K562 (cell line): ENCODE data around the gene LRRC71. TPM values are rescaled to one million over a fixed set of nuclear protein-coding genes. Genes with fewer than 3 reads are reported as not detected.
"Not testable (repeated sequence)": the region's sequence is repeated elsewhere in the genome, so short reads cannot be mapped to it uniquely, and the experiment has no call there.

Experiments
- ATAC-seq: fragments of 200-7000 bp; cut with Tn5 transposase; 3 replicates; pipeline ENCODE4 v1.9.1; 2020; ENCODE audit warnings: moderate library complexity
- BruUV-seq: library from RNA; stranded (reverse); fragments of 400-500 nt; replicated peaks from 2 replicates; lab custom pipeline; 2021; lab: Mats Ljungman, UMichigan
- CTCF ChIA-PET: fragments of 300-600 bp; formaldehyde crosslinking; extraction: SDS; loops from one replicate; lab custom pipeline; 2021; ENCODE audit warnings: low intra/inter-chr PET ratio; lab: Yijun Ruan, JAX
- POLR2A ChIA-PET: fragments of 300-600, 350-650 bp; sonication (Branson Sonifier 250); formaldehyde crosslinking; extraction: SDS; loops from one replicate; lab custom pipeline; 2021; ENCODE audit warnings: antibody characterized with exemption, inconsistent platforms; lab: Yijun Ruan, JAX
- DNase-seq, 4 experiments: peaks; one replicate each; pipeline versions ENCODE4 v3.0.0 to v3.0.0-alpha.2; 2011 to 2018; ENCODE audit warnings: low spot score in 3 of 4, mixed read lengths in 3 of 4; ENCODE audit errors: extremely low read depth in 1 of 4
- FAIRE-seq: peaks from 2 replicates; lab custom pipeline; 2011; peaks lifted over from hg19 to GRCh38; lab: Jason Lieb, UNC
- H2AFZ ChIP-seq: 2 replicates; pipeline ENCODE4 v1.6.0; 2011; ENCODE audit warnings: low read depth, low read length, control low read depth, inconsistent platforms
- H3K27ac ChIP-seq: fragments of 200-600 bp; 3 replicates; pipeline ENCODE4 v1.8.0; 2011; ENCODE audit warnings: low read depth, mild to moderate bottlenecking, control low read depth, inconsistent platforms, low read length, moderate library complexity, mixed read lengths; ENCODE audit errors: extremely low read depth
- H3K27me3 ChIP-seq, 2 experiments: fragments of 300-600 bp in 1 of 2; 2 replicates in 1 of 2; 3 replicates in 1 of 2; pipeline versions ENCODE4 v1.6.0 to v1.8.0; 2011; ENCODE audit warnings: inconsistent platforms in 2 of 2, low read length in 2 of 2, mild to moderate bottlenecking in 1 of 2, mixed read lengths in 1 of 2, moderate library complexity in 1 of 2; ENCODE audit not compliant: control insufficient read depth in 2 of 2, insufficient read depth in 2 of 2
- H3K36me3 ChIP-seq: fragments of 300-600 bp; 3 replicates; pipeline ENCODE4 v1.8.0; 2011; ENCODE audit warnings: mild to moderate bottlenecking, low read length, inconsistent platforms; ENCODE audit not compliant: control insufficient read depth, insufficient read depth
- H3K4me1 ChIP-seq, 2 experiments: fragments of 200-600 bp in 1 of 2; replicated peaks in 1 of 2; 2 replicates in 1 of 2; 3 replicates in 1 of 2; pipeline versions ENCODE4 v1.5.1 to v1.8.0; 2011; ENCODE audit warnings: inconsistent platforms in 2 of 2, low read length in 2 of 2, mild to moderate bottlenecking in 1 of 2, mixed read lengths in 1 of 2, moderate library complexity in 1 of 2; ENCODE audit not compliant: control insufficient read depth in 2 of 2, insufficient read depth in 2 of 2
- H3K4me2 ChIP-seq: 2 replicates; pipeline ENCODE4 v1.6.1; 2011; ENCODE audit warnings: low read length, control low read depth, inconsistent platforms, mixed read lengths; ENCODE audit not compliant: insufficient read depth
- H3K4me3 ChIP-seq: fragments of 200-600 bp; sonication (generic), shearing (Covaris generic); 2 replicates; pipeline ENCODE4 v1.5.1; 2016; ENCODE audit warnings: control low read depth, inconsistent platforms
- H3K79me2 ChIP-seq: fragments of 200-600 bp; 3 replicates; pipeline ENCODE4 v1.8.0; 2011; ENCODE audit warnings: low read length, inconsistent platforms; ENCODE audit not compliant: control insufficient read depth, insufficient read depth
- H3K9ac ChIP-seq, 2 experiments: 2 replicates each; pipeline versions ENCODE4 v1.6.0 to v1.6.1; 2011; ENCODE audit warnings: low read depth in 2 of 2, low read length in 2 of 2, control low read depth in 1 of 2, inconsistent platforms in 1 of 2, mild to moderate bottlenecking in 1 of 2, mixed read lengths in 1 of 2; ENCODE audit not compliant: insufficient read depth in 1 of 2
- H3K9me1 ChIP-seq: one replicate; pipeline ENCODE4 v1.6.0; 2011; ENCODE audit warnings: inconsistent platforms, mild to moderate bottlenecking, low read length, moderate library complexity; ENCODE audit not compliant: control insufficient read depth, insufficient read depth
- H3K9me3 ChIP-seq: replicated peaks from 2 replicates; pipeline ENCODE4 v1.5.1; 2011; ENCODE audit warnings: low read depth, low read length, inconsistent platforms; ENCODE audit not compliant: control insufficient read depth, insufficient read depth
- H4K20me1 ChIP-seq: replicated peaks from 2 replicates; pipeline ENCODE4 v1.6.1; 2011; ENCODE audit warnings: low read length, inconsistent platforms, mixed read lengths; ENCODE audit not compliant: control insufficient read depth, insufficient read depth
- CBFA2T3 ChIP-seq: fragments of 450-650 bp; IDR thresholded peaks from 2 replicates; pipeline ENCODE4 v1.6.1; 2017
- CBX3 ChIP-seq, 2 experiments: IDR thresholded peaks; 1 replicate in 1 of 2; 2 replicates in 1 of 2; pipeline ENCODE4 v1.6.1; 2012; ENCODE audit warnings: inconsistent platforms in 2 of 2, low read length in 2 of 2, borderline replicate concordance in 1 of 2, control low read depth in 1 of 2
- HES1 ChIP-seq: fragments of 450-650 bp; IDR thresholded peaks from 2 replicates; pipeline ENCODE4 v1.6.1; 2016; ENCODE audit warnings: low read depth, mild to moderate bottlenecking, moderate library complexity
- MAX ChIP-seq: sonication (generic); formaldehyde crosslinking; IDR thresholded peaks from 2 replicates; pipeline ENCODE4 v1.9.0; 2022; ENCODE audit warnings: mild to moderate bottlenecking, missing genetic modification reagents
- MAZ ChIP-seq, 2 experiments: fragments of 450-650 bp in 1 of 2; sonication (generic) in 1 of 2; formaldehyde crosslinking; IDR thresholded peaks in 1 of 2; conservative IDR thresholded peaks in 1 of 2; 2 replicates each; pipeline versions ENCODE4 v1.4.0 to v1.5.0; 2020; ENCODE audit warnings: mild to moderate bottlenecking in 1 of 2, missing genetic modification reagents in 1 of 2
- ZNF384 ChIP-seq: IDR thresholded peaks from 2 replicates; pipeline ENCODE4 v1.6.1; 2012; ENCODE audit warnings: low read depth, low read length, improper control_type of control experiment
- ZNF592 ChIP-seq: fragments of 450-650 bp; IDR thresholded peaks from 2 replicates; pipeline ENCODE4 v1.6.1; 2017; ENCODE audit warnings: antibody characterized with exemption, mild to moderate bottlenecking
- WGBS: fragments of 100-300 bp; shearing (Covaris generic); methylation state at CpG from one replicate; pipeline ENCODE4 v1.1.6; 2016; ENCODE audit warnings: low coverage, mixed read lengths; ENCODE audit not compliant: insufficient coverage; ENCODE audit errors: missing lambda C conversion rate; 5-methylcytosine and 5-hydroxymethylcytosine counted together
- in situ Hi-C: fragments of 300-500 bp; cut with MboI; formaldehyde crosslinking; loops from 4 replicates; pipeline ENCODE4 v1.15.0; 2018; ENCODE audit warnings: inconsistent platforms, mixed read lengths
- intact Hi-C: fragments of 100-400 bp; cut with micrococcal nuclease; formaldehyde crosslinking; loops from 2 replicates; pipeline ENCODE4 v1.14.2; 2022
- polyA plus RNA-seq, 8 experiments: library from polyadenylated mRNA; depleted of rRNA in 4 of 8; stranded (reverse) in 5 of 8; unstranded in 3 of 8; fragments of >200 nt; fragmentation: Nextera tagmentation in 2 of 8; fragmentation: Illumina TruSeq in 1 of 8; extraction: Ambion mirVana in 2 of 8; extraction: Trizol in 1 of 8; gene quantifications; 2 replicates each; pipeline versions ENCODE4 v1.2.1 to v1.2.3, GENCODE V29; 2011 to 2014; ENCODE audit warnings: inconsistent platforms in 1 of 8, missing spikeins in 1 of 8
- total RNA-seq, 7 experiments: library from RNA; depleted of rRNA in 6 of 7; stranded (reverse); fragments of >200 nt in 6 of 7; fragmentation: Illumina TruSeq in 2 of 7; extraction: Trizol in 2 of 7; gene quantifications; 2 replicates each; pipeline versions ENCODE4 v1.2.1 to v1.2.3, GENCODE V29; 2011 to 2021; ENCODE audit warnings: low replicate concordance in 1 of 7

The LRRC71 gene
- total and polyA plus RNA-seq, 9 of the 15 experiments (the other 6 are each of a cell fraction or from before 2014, with no cell fraction given) = 0.06 to 1.2 (median 0.51) TPM; not detected in 1

GRCh38 chr1:156926175-156926574, 5.7 kb downstream of the LRRC71 start (continued):
- peak in 1 of 2 experiments; percentile 47; a peak in 1 of 3 replicates for TF ChIP-seq CBX3 (IDR thresholded peaks at IDR 0.05; ENCODE audit: borderline replicate concordance in 1 of 2, low read length in 2 of 2)
- TF ChIP-seq ZNF592 = no peak
- peak; percentile 42 for TF ChIP-seq CBFA2T3
- TF ChIP-seq HES1 = peak; percentile 93
- TF ChIP-seq MAZ (CRISPR knock-in tag; conservative IDR thresholded peaks at IDR 0.05 in 1 of 2, IDR thresholded peaks at IDR 0.05 in 1 of 2) = 0 out of 4 replicates have a peak, but pooled peaks of 1 of the 2 experiments have one; percentile 15
- peak; percentile 53 for TF ChIP-seq MAX (CRISPR knock-in tag)
- 0 out of 2 replicates have a peak, but pooled peaks have one; percentile 40 for TF ChIP-seq ZNF384

- 73% methylated on average over 6 of the region's 6 CpGs for WGBS
- Histone ChIP-seq H3K4me2 (peak overlapping the region; percentile 73), H3K4me1 (peaks cover 24 to 33% of the 10 kb centered on the region in 2 experiments)
- not testable (repeated sequence) for H3K4me3 ChIP-seq, H3K36me3 ChIP-seq, H3K9me1 ChIP-seq, H3K27me3 ChIP-seq, BruUV-seq, H3K27ac ChIP-seq, H4K20me1 ChIP-seq, H3K79me2 ChIP-seq, H3K9me3 ChIP-seq, FAIRE-seq, ATAC-seq, DNase-seq, H2AFZ ChIP-seq, H3K9ac ChIP-seq
- in situ Hi-C loops (loop anchor here (5.0 kb wide), 1 partner anchor 34 kb away; the partner anchor contains the start of gene PEAR1), intact Hi-C loops (loop anchor here (5.0 kb wide), 2 partner anchors 46 to 231 kb away; no protein-coding TSS in a partner anchor)
- ChIA-PET CTCF (interaction anchor here (2.1 kb wide), 1 partner anchor 16 kb away, joined by 12 read pairs; no protein-coding TSS in a partner anchor), POLR2A (interaction anchor here (1.0 kb wide), 1 partner anchor 15 kb away, joined by 3 read pairs; no protein-coding TSS in a partner anchor)
These were observed 6.3 kb downstream of the LRRC71 start for GRCh38 chr1:156926695-156927094.
